NK-92 treated with Interleukin-12 subunit alpha and Interleukin-12 subunit beta, amount 100 ng/mL, for 24 hours (cell line): ENCODE data around the gene ADAMTSL3.

Source experiments
- DNase-seq: peaks from one replicate; lab custom pipeline; 2025; lab: John Stamatoyannopoulos, UW

ADAMTSL3 gene

GRCh38 chr15:83837945-83838571 is 184.1 kb downstream of the ADAMTSL3 start:
- no peak for DNase-seq

GRCh38 chr15:83838763-83839162 is 184.8 kb downstream of the ADAMTSL3 start:
- no peak for DNase-seq

- DNase-seq = no peak
Observed at GRCh38 chr15:83842281-83842680, 188.4 kb downstream of the ADAMTSL3 start.

- no peak for DNase-seq
Observed at GRCh38 chr15:83843471-83843871, 189.5 kb downstream of the ADAMTSL3 start.

- no peak for DNase-seq
Observed at GRCh38 chr15:83844742-83845141, 190.8 kb downstream of the ADAMTSL3 start.

GRCh38 chr15:83845230-83845629 is 191.3 kb downstream of the ADAMTSL3 start:
- no peak for DNase-seq

- no peak for DNase-seq
Observed at GRCh38 chr15:83846847-83847246, 192.9 kb downstream of the ADAMTSL3 start.

GRCh38 chr15:83848315-83849050 is 194.6 kb downstream of the ADAMTSL3 start:
- DNase-seq = no peak

- DNase-seq = no peak
Observed at GRCh38 chr15:83850015-83850414, 196.1 kb downstream of the ADAMTSL3 start.

GRCh38 chr15:83850501-83851245 is 196.8 kb downstream of the ADAMTSL3 start:
- no peak for DNase-seq

- DNase-seq = no peak
Observed at GRCh38 chr15:83853232-83853631, 199.3 kb downstream of the ADAMTSL3 start.

GRCh38 chr15:83854321-83854720 is 200.4 kb downstream of the ADAMTSL3 start:
- DNase-seq = no peak

- no peak for DNase-seq
Observed at GRCh38 chr15:83854950-83855707, 201.2 kb downstream of the ADAMTSL3 start.

GRCh38 chr15:83855956-83856355 is 202.0 kb downstream of the ADAMTSL3 start:
- no peak for DNase-seq

- no peak for DNase-seq
Observed at GRCh38 chr15:83858820-83859505, 205.0 kb downstream of the ADAMTSL3 start.

GRCh38 chr15:83866692-83867091 is 212.8 kb downstream of the ADAMTSL3 start:
- DNase-seq = no peak

- DNase-seq = no peak
Observed at GRCh38 chr15:83869341-83869740, 215.4 kb downstream of the ADAMTSL3 start.

GRCh38 chr15:83871808-83872559 is 218.1 kb downstream of the ADAMTSL3 start:
- DNase-seq = no peak

GRCh38 chr15:83873966-83874365 is 220.0 kb downstream of the ADAMTSL3 start:
- DNase-seq = no peak

GRCh38 chr15:83880529-83880928 is 226.6 kb downstream of the ADAMTSL3 start:
- DNase-seq = no peak

- DNase-seq = no peak
Observed at GRCh38 chr15:83881156-83881555, 227.2 kb downstream of the ADAMTSL3 start.
